Lower leg skin (tissue), 4 donors: ENCODE results near the gene DCBLD2. TPM values are rescaled to one million over a fixed set of nuclear protein-coding genes. Genes with fewer than 3 reads are reported as not detected.
"Not testable (repeated sequence)": the region's sequence is repeated elsewhere in the genome, so short reads cannot be mapped to it uniquely, and the experiment has no call there.

Experiments
- DNase-seq, 2 donors: peaks; one replicate each; pipeline ENCODE4 v3.0.0-alpha.2; 2019; ENCODE audit warnings: low spot score in 2 of 2
- H3K4me3 ChIP-seq: fragments of 200-600 bp; sonication (generic); 2 replicates; pipeline ENCODE4 v1.5.1; 2017; ENCODE audit warnings: mild to moderate bottlenecking, low read depth; ENCODE audit not compliant: poor library complexity, severe bottlenecking
- CTCF ChIP-seq, 3 donors: fragments of 450-650 bp; IDR thresholded peaks; one replicate each; pipeline ENCODE4 v1.5.1; 2016; ENCODE audit warnings: antibody characterized with exemption in 3 of 3, mild to moderate bottlenecking in 3 of 3, moderate library complexity in 2 of 3
- POLR2A ChIP-seq, 2 donors: fragments of 450-650 bp; IDR thresholded peaks; one replicate each; pipeline ENCODE4 v1.6.1; 2016 to 2017; ENCODE audit warnings: antibody characterized with exemption in 2 of 2, mild to moderate bottlenecking in 1 of 2, moderate library complexity in 1 of 2
- WGBS, 2 donors: methylation state at CpG; one replicate each; pipeline ENCODE4 v1.1.5; 2018; 5-methylcytosine and 5-hydroxymethylcytosine counted together
- intact Hi-C: fragments of 100-400 bp; cut with DNase I; formaldehyde crosslinking; loops from one replicate; pipeline ENCODE4 v1.15.0; 2023; ENCODE audit warnings: low total_unique reads
- total RNA-seq, 4 donors: library from RNA; depleted of rRNA; stranded (reverse); fragments of >200 nt; gene quantifications; one replicate each; pipeline ENCODE4 v1.1.0, GENCODE V29; 2016

Gene DCBLD2
- total RNA-seq, 4 donors from 2014 or later, result 13.8 to 22.8 (median 15.3) TPM

- TF ChIP-seq CTCF (IDR thresholded peaks at IDR 0.05), result no peak
- no peak for TF ChIP-seq POLR2A (IDR thresholded peaks at IDR 0.05)
- intact Hi-C loops, result no loop called here
- 57 to 59% methylated on average over 1 of the region's 1 CpG for WGBS, 2 donors
- no peak for DNase-seq
- H3K4me3 ChIP-seq, result no peak overlapping the region
Observed at GRCh38 chr3:98855806-98856400, 45.6 kb downstream of the DCBLD2 start.

- no peak for DNase-seq
- WGBS, 2 donors, result 100% methylated on average over 1 of the region's 1 CpG
- TF ChIP-seq POLR2A (IDR thresholded peaks at IDR 0.05), result no peak
- TF ChIP-seq CTCF (IDR thresholded peaks at IDR 0.05), result no peak
- no peak overlapping the region for H3K4me3 ChIP-seq
- intact Hi-C loops, result no loop called here
Observed at GRCh38 chr3:98848108-98848507, 53.4 kb downstream of the DCBLD2 start.

- no peak overlapping the region for H3K4me3 ChIP-seq
- intact Hi-C loops, result no loop called here
- TF ChIP-seq POLR2A (IDR thresholded peaks at IDR 0.05) (no peak), CTCF (IDR thresholded peaks at IDR 0.05) (no peak)
- DNase-seq, result no peak
Observed at GRCh38 chr3:98846101-98846500, 55.4 kb downstream of the DCBLD2 start.

GRCh38 chr3:98843266-98843959 lies 58.1 kb downstream of the DCBLD2 start:
- intact Hi-C loops, result no loop called here
- no peak for DNase-seq
- no peak for TF ChIP-seq POLR2A (IDR thresholded peaks at IDR 0.05)
- no peak overlapping the region for H3K4me3 ChIP-seq
- WGBS, 2 donors, result 66 to 69% methylated on average over 7 of the region's 7 CpGs

- no peak overlapping the region for H3K4me3 ChIP-seq
- intact Hi-C loops, result no loop called here
- 91 to 93% methylated on average over 3 of the region's 3 CpGs for WGBS, 2 donors
Observed at GRCh38 chr3:98839846-98840245, 61.6 kb downstream of the DCBLD2 start.

GRCh38 chr3:98831060-98831459 lies 70.4 kb downstream of the DCBLD2 start:
- WGBS, 2 donors, result 84 to 90% methylated on average over 5 of the region's 5 CpGs
- intact Hi-C loops, result not testable (repeated sequence)

More at GRCh38 chr3:98839846-98840245, 61.6 kb downstream of the DCBLD2 start:
- DNase-seq, result no peak
- TF ChIP-seq POLR2A (IDR thresholded peaks at IDR 0.05), result no peak
- no peak for TF ChIP-seq CTCF (IDR thresholded peaks at IDR 0.05)

More at GRCh38 chr3:98831060-98831459, 70.4 kb downstream of the DCBLD2 start:
- H3K4me3 ChIP-seq, DNase-seq: not testable (repeated sequence)
